Esophagus muscularis mucosa (tissue), 4 donors: ENCODE measurements around the gene KCNJ6. TPM values are rescaled to one million over a fixed set of nuclear protein-coding genes. Genes with fewer than 3 reads are reported as not detected.

Experiments
- DNase-seq: peaks from one replicate; pipeline ENCODE4 v3.0.0-alpha.2; 2017; ENCODE audit errors: extremely low spot score
- H3K27ac ChIP-seq, 4 donors: fragments of 200-600 bp; sonication (generic); replicated peaks in 1 of 4; 1 replicate in 3 of 4; 2 replicates in 1 of 4; pipeline ENCODE4 v1.5.1; 2016 to 2019; ENCODE audit warnings: mild to moderate bottlenecking in 1 of 4
- H3K27me3 ChIP-seq, 4 donors: fragments of 200-600 bp; sonication (generic); one replicate each; pipeline versions ENCODE4 v1.5.1 to v1.6.0; 2016 to 2019
- H3K36me3 ChIP-seq, 4 donors: fragments of 200-600 bp; sonication (generic); one replicate each; pipeline ENCODE4 v1.5.1; 2016 to 2019
- H3K4me1 ChIP-seq, 4 donors: fragments of 200-600 bp; sonication (generic); one replicate each; pipeline ENCODE4 v1.5.1; 2016 to 2019
- H3K4me3 ChIP-seq, 4 donors: fragments of 200-600 bp; sonication (generic); 1 replicate in 2 of 4; 2 replicates in 2 of 4; pipeline ENCODE4 v1.5.1; 2016 to 2019; ENCODE audit warnings: mild to moderate bottlenecking in 4 of 4, moderate library complexity in 1 of 4
- H3K9me3 ChIP-seq, 4 donors: fragments of 200-600 bp; sonication (generic); 1 replicate in 3 of 4; 2 replicates in 1 of 4; pipeline ENCODE4 v1.5.1; 2016 to 2019
- CTCF ChIP-seq, 3 experiments: fragments of 200-600 bp in 2 of 3; fragments of 450-650 bp in 1 of 3; sonication (generic) in 2 of 3; IDR thresholded peaks; one replicate each; pipeline ENCODE4 v1.5.1; 2017 to 2019; ENCODE audit warnings: antibody characterized with exemption in 3 of 3, mild to moderate bottlenecking in 2 of 3, moderate library complexity in 1 of 3
- EP300 ChIP-seq: sonication (generic); formaldehyde crosslinking; IDR thresholded peaks from one replicate; pipeline ENCODE4 v1.6.1; 2017; ENCODE audit warnings: antibody characterized with exemption
- POLR2A ChIP-seq: fragments of 450-650 bp; IDR thresholded peaks from one replicate; pipeline ENCODE4 v1.6.1; 2017; ENCODE audit warnings: antibody characterized with exemption, moderate library complexity, mild to moderate bottlenecking, low read depth
- POLR2AphosphoS5 ChIP-seq, 2 donors: sonication (generic); formaldehyde crosslinking; IDR thresholded peaks; one replicate each; pipeline ENCODE4 v1.6.1; 2017; ENCODE audit warnings: antibody characterized with exemption in 2 of 2
- WGBS: methylation state at CpG from one replicate; pipeline ENCODE4 v1.1.5; 2018; 5-methylcytosine and 5-hydroxymethylcytosine counted together
- intact Hi-C: fragments of 100-400 bp; cut with DNase I; formaldehyde crosslinking; loops from one replicate; pipeline ENCODE4 v1.15.1; 2023
- total RNA-seq, 4 donors: library from RNA; depleted of rRNA; stranded (reverse); fragments of >200 nt; gene quantifications; one replicate each; pipeline versions ENCODE4 v1.1.0 to v1.2.1, GENCODE V29; 2016

The KCNJ6 gene
- total RNA-seq, 4 donors from 2014 or later: under 0.01 TPM; not detected in 2

- intact Hi-C loops: no loop called here
- TF ChIP-seq CTCF (IDR thresholded peaks at IDR 0.05) (no peak), EP300 (no peak), POLR2AphosphoS5 (IDR thresholded peaks at IDR 0.05) (no peak), POLR2A (no peak)
- no peak for DNase-seq
Observed at GRCh38 chr21:37866027-37866426, 50.2 kb downstream of the KCNJ6 start.

DNA sequence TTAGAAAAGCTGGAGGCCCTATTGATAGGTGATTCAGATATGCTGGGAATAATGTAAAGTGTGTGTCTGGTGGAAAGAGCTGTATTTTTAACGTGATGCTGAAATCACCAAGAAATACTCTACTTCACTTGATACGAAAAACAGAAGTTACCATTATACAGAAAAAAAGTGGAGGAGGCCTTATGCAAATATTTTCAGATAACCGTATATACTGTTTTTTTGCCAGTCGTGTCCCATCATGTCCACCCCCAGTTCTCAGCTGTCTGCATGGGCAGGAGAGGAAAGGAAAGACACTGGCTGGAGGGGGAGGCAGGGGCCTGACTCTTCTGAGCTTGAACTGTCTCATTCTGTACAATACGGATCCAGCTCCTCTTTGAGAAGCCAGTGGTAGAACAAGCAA, 51.1 kb downstream of the KCNJ6 start:
- TF ChIP-seq CTCF (IDR thresholded peaks at IDR 0.05) (no peak), EP300 (no peak), POLR2AphosphoS5 (IDR thresholded peaks at IDR 0.05) (no peak), POLR2A (no peak)
- peaks cover 0 to 5% (median 0%) of the 10 kb centered on the region in 4 donors for H3K27me3 ChIP-seq
- H3K4me3 ChIP-seq: no peak overlapping the region
- DNase-seq: no peak
- no peaks in the 10 kb centered on the region for H3K36me3 ChIP-seq
- 49% methylated on average over 5 of the region's 5 CpGs for WGBS
- no peak overlapping the region for H3K27ac ChIP-seq
- H3K9me3 ChIP-seq: no peaks in the 10 kb centered on the region
- intact Hi-C loops: no loop called here
- no peaks in the 10 kb centered on the region for H3K4me1 ChIP-seq

More at GRCh38 chr21:37866027-37866426, 50.2 kb downstream of the KCNJ6 start:
- Histone ChIP-seq H3K4me3 (no peak overlapping the region), H3K27ac (no peak overlapping the region), H3K36me3 (no peaks in the 10 kb centered on the region), H3K4me1 (no peaks in the 10 kb centered on the region), H3K9me3 (no peaks in the 10 kb centered on the region), H3K27me3 (peaks cover 0 to 8% (median 0%) of the 10 kb centered on the region in 4 donors)
- WGBS: 90% methylated on average over 2 of the region's 2 CpGs

GRCh38 chr21:37863842-37864241, 52.4 kb downstream of the KCNJ6 start:
- 67% methylated on average over 5 of the region's 5 CpGs for WGBS

DNA sequence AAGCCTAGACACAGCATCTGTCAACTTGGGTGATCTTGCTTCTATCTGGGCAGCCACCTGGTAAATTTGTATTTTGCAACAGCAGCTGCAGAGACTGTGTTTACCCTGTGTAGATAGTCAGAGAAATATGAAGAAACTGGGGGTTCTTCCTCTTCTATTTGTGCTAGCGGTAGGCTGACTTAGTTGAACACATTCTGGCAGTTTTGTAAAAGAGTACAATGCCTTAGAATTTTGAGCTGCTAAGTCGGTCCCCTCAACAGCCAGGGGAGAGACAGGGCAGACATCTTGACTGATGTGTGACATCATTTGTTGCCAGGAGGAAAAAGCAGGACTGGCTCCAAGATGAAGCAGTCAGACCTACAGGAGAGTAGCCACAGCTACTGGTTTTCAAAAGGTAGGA, 53.7 kb downstream of the KCNJ6 start:
- H3K36me3 ChIP-seq: no peaks in the 10 kb centered on the region
- H3K4me1 ChIP-seq: no peaks in the 10 kb centered on the region
- H3K27ac ChIP-seq: no peak overlapping the region
- intact Hi-C loops: no loop called here
- TF ChIP-seq EP300: no peak
- TF ChIP-seq POLR2A: no peak
- TF ChIP-seq CTCF (IDR thresholded peaks at IDR 0.05): no peak
- TF ChIP-seq POLR2AphosphoS5 (IDR thresholded peaks at IDR 0.05): no peak
- DNase-seq: peak; percentile 19
- H3K9me3 ChIP-seq: peaks cover 0 to 2% (median 1%) of the 10 kb centered on the region in 4 donors
- no peak overlapping the region for H3K4me3 ChIP-seq
- WGBS: 52% methylated on average over 2 of the region's 2 CpGs
- peaks cover 0 to under 1% (median 0%) of the 10 kb centered on the region in 4 donors for H3K27me3 ChIP-seq

More at GRCh38 chr21:37863842-37864241, 52.4 kb downstream of the KCNJ6 start:
- H3K27ac ChIP-seq: no peak overlapping the region
- H3K9me3 ChIP-seq: no peaks in the 10 kb centered on the region
- peaks cover 0 to 5% (median 0%) of the 10 kb centered on the region in 4 donors for H3K27me3 ChIP-seq
- intact Hi-C loops: no loop called here
- no peaks in the 10 kb centered on the region for H3K4me1 ChIP-seq
- H3K4me3 ChIP-seq: no peak overlapping the region
- DNase-seq: no peak
- TF ChIP-seq POLR2A (no peak), CTCF (IDR thresholded peaks at IDR 0.05) (no peak), EP300 (no peak)
- no peaks in the 10 kb centered on the region for H3K36me3 ChIP-seq

GRCh38 chr21:37861561-37861960, 54.7 kb downstream of the KCNJ6 start:
- Histone ChIP-seq H3K4me1 (no peaks in the 10 kb centered on the region), H3K9me3 (peaks cover 0 to 7% (median 3%) of the 10 kb centered on the region in 4 donors), H3K27ac (no peak overlapping the region), H3K36me3 (no peaks in the 10 kb centered on the region), H3K4me3 (no peak overlapping the region), H3K27me3 (peaks cover 0 to 3% (median 0%) of the 10 kb centered on the region in 4 donors)
- WGBS: 100% methylated on average over 1 of the region's 2 CpGs
- intact Hi-C loops: no loop called here
- DNase-seq: peak; percentile 60
- TF ChIP-seq POLR2AphosphoS5 (IDR thresholded peaks at IDR 0.05) (no peak), POLR2A (no peak), EP300 (no peak), CTCF (IDR thresholded peaks at IDR 0.05) (no peak)
